GM19463 (cell line): ENCODE measurements around the gene MAST4.

Experiments
- ATAC-seq: cut with Tn5 transposase; IDR thresholded peaks from one replicate; pipeline ENCODE4 v1.9.1; 2021; ENCODE audit warnings: mild to moderate bottlenecking, moderate library complexity; ENCODE audit not compliant: unreplicated experiment

MAST4 gene

GRCh38 chr5:66947458-66947857 lies 351.3 kb downstream of the MAST4 start:
- no peak for ATAC-seq

GRCh38 chr5:66949066-66949465 lies 352.9 kb downstream of the MAST4 start:
- ATAC-seq, result no peak

- ATAC-seq, result no peak
These were observed 356.0 kb downstream of the MAST4 start for GRCh38 chr5:66952153-66952552.

GRCh38 chr5:66956439-66956838 lies 360.2 kb downstream of the MAST4 start:
- no peak for ATAC-seq

- no peak for ATAC-seq
These were observed 362.2 kb downstream of the MAST4 start for GRCh38 chr5:66958201-66958979.

- no peak for ATAC-seq
These were observed 362.9 kb downstream of the MAST4 start for GRCh38 chr5:66958980-66959641.

GRCh38 chr5:66959653-66960052 lies 363.5 kb downstream of the MAST4 start:
- no peak for ATAC-seq

GRCh38 chr5:66960369-66961137 lies 364.4 kb downstream of the MAST4 start:
- ATAC-seq, result no peak

GRCh38 chr5:66963559-66963971 lies 367.4 kb downstream of the MAST4 start:
- no peak for ATAC-seq

GRCh38 chr5:66966439-66966838 lies 370.2 kb downstream of the MAST4 start:
- no peak for ATAC-seq

GRCh38 chr5:66967102-66967501 lies 370.9 kb downstream of the MAST4 start:
- ATAC-seq, result no peak

- no peak for ATAC-seq
These were observed 371.7 kb downstream of the MAST4 start for GRCh38 chr5:66967826-66968262.

GRCh38 chr5:66969484-66969883 lies 373.3 kb downstream of the MAST4 start:
- no peak for ATAC-seq

GRCh38 chr5:66969963-66970362 lies 373.8 kb downstream of the MAST4 start:
- no peak for ATAC-seq

GRCh38 chr5:66972004-66972403 lies 375.8 kb downstream of the MAST4 start:
- ATAC-seq, result no peak

- ATAC-seq, result no peak
These were observed 378.1 kb downstream of the MAST4 start for GRCh38 chr5:66974256-66974655.

- no peak for ATAC-seq
These were observed 379.9 kb downstream of the MAST4 start for GRCh38 chr5:66976108-66976507.

- ATAC-seq, result no peak
These were observed 383.5 kb downstream of the MAST4 start for GRCh38 chr5:66979738-66980137.

- ATAC-seq, result no peak
These were observed 385.3 kb downstream of the MAST4 start for GRCh38 chr5:66981266-66982055.

GRCh38 chr5:66982056-66982387 lies 385.8 kb downstream of the MAST4 start:
- ATAC-seq, result no peak

- ATAC-seq, result no peak
These were observed 386.3 kb downstream of the MAST4 start for GRCh38 chr5:66982470-66982869.
